ENCODE measurements around the gene ABCA1. TPM values are rescaled to one million over a fixed set of nuclear protein-coding genes. Genes with fewer than 3 reads are reported as not detected.
A peak's percentile ranks its signal among the peaks of the same experiment; 100 is the strongest.

The ABCA1 gene
- total and polyA plus RNA-seq, 2 of the 13 experiments (the other 11 are each of a cell fraction or from before 2014, with no cell fraction given): 26.8 to 63.8 TPM

GRCh38 chr9:104778802-104779201 is 149.2 kb downstream of the ABCA1 start:
- intact Hi-C loops (cut with micrococcal nuclease; ENCODE audit: unreplicated experiment) (no loop called here), in situ Hi-C loops (cut with HindIII; ENCODE audit: extremely low pct_ligation_motif_present, low pct_unique_long_range_greater_than_20kb) (no loop called here)
- Histone ChIP-seq H3K4me1 (ENCODE audit: insufficient read depth, low read length) (no peaks in the 10 kb centered on the region), H2AFZ (ENCODE audit: low read length) (no peak overlapping the region), H3K27me3 (ENCODE audit: control insufficient read depth in 1 of 2, insufficient read depth in 2 of 2, low read length in 2 of 2) (no peaks in the 10 kb centered on the region), H3K9ac (ENCODE audit: insufficient read depth, low read depth, low read length) (no peak overlapping the region), H4K20me1 (ENCODE audit: insufficient read depth, low read length) (no peaks in the 10 kb centered on the region), H3K4me3 (replicated peaks in 1 of 3; ENCODE audit: insufficient read depth in 1 of 3, low read depth in 2 of 3, low read length in 3 of 3) (no peak overlapping the region), H3K9me3 (ENCODE audit: low read length) (no peaks in the 10 kb centered on the region), H3K27ac (ENCODE audit: extremely low read length, insufficient read depth, low read length) (no peak overlapping the region), H3K4me2 (ENCODE audit: low read depth, low read length) (no peak overlapping the region), H3K79me2 (ENCODE audit: insufficient read depth, low read length) (no peaks in the 10 kb centered on the region), H3K36me3 (replicated peaks in 1 of 2; ENCODE audit: control insufficient read depth in 1 of 2, insufficient read depth in 2 of 2, low read length in 2 of 2) (peaks cover 6 to 15% of the 10 kb centered on the region in 2 experiments)
- CTCF ChIA-PET (ENCODE audit: low intra/inter-chr PET ratio, low total read pairs): no interaction called here
- BruUV-seq (replicated peaks): no TSS peak
- peak; percentile 6 for ATAC-seq
- DNase-seq (ENCODE audit: low spot score): no peak
- TF ChIP-seq ZUFSP (CRISPR knock-in tag; IDR thresholded peaks at IDR 0.05; ENCODE audit: borderline replicate concordance): no peak
- TF ChIP-seq SOX13 (IDR thresholded peaks at IDR 0.05): no peak
- TF ChIP-seq SOX13 (CRISPR knock-in tag; conservative IDR thresholded peaks at IDR 0.05 in 1 of 2, IDR thresholded peaks at IDR 0.05 in 1 of 2): no peak
- TF ChIP-seq ZGPAT (CRISPR knock-in tag; IDR thresholded peaks at IDR 0.05): no peak
- 97% methylated on average over 4 of the region's 4 CpGs for WGBS (ENCODE audit: low lambda C conversion rate)
- no peak for FAIRE-seq
- POLR2A ChIA-PET: no interaction called here

DNA sequence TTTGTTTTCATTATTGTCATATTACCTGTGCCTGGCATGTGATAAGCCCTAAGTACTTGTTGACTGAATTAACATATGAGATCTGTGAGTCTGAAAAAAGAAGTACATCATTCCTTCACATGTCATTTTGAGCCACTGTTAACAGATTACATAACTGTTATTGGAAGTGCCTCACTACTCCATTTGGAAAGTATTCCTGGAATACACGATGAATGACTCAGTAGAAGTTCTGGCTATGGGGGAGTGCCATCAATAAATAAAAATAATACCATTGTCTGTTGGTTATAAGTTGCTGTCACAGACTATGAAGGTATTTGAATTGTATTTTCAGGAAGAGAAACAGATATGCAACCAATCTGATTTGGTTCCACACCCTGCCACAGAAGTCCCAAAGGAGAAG is 151.2 kb downstream of the ABCA1 start:
- H2AFZ ChIP-seq (ENCODE audit: low read length): no peak overlapping the region
- in situ Hi-C loops (cut with HindIII; ENCODE audit: extremely low pct_ligation_motif_present, low pct_unique_long_range_greater_than_20kb) (no loop called here), intact Hi-C loops (cut with micrococcal nuclease; ENCODE audit: unreplicated experiment) (no loop called here)
- H3K4me1 ChIP-seq (ENCODE audit: insufficient read depth, low read length): no peaks in the 10 kb centered on the region
- POLR2A ChIA-PET: no interaction called here
- CTCF ChIA-PET (ENCODE audit: low intra/inter-chr PET ratio, low total read pairs): no interaction called here
- BruUV-seq (replicated peaks): no TSS peak
- WGBS (ENCODE audit: low lambda C conversion rate): 87% methylated on average over 1 of the region's 1 CpG
- DNase-seq (ENCODE audit: low spot score): no peak
- H3K36me3 ChIP-seq (replicated peaks in 1 of 2; ENCODE audit: control insufficient read depth in 1 of 2, insufficient read depth in 2 of 2, low read length in 2 of 2): no peaks in the 10 kb centered on the region
- ATAC-seq: no peak
- FAIRE-seq: no peak
- H3K9ac ChIP-seq (ENCODE audit: insufficient read depth, low read depth, low read length): no peak overlapping the region
- no peak overlapping the region for H3K27ac ChIP-seq (ENCODE audit: extremely low read length, insufficient read depth, low read length)
- no peak overlapping the region for H3K4me3 ChIP-seq (replicated peaks in 1 of 3; ENCODE audit: insufficient read depth in 1 of 3, low read depth in 2 of 3, low read length in 3 of 3)
- H3K79me2 ChIP-seq (ENCODE audit: insufficient read depth, low read length): no peaks in the 10 kb centered on the region
- no peak overlapping the region for H3K4me2 ChIP-seq (ENCODE audit: low read depth, low read length)
- no peaks in the 10 kb centered on the region for H3K9me3 ChIP-seq (ENCODE audit: low read length)
- TF ChIP-seq TEF (CRISPR knock-in tag; IDR thresholded peaks at IDR 0.05) (no peak), ZNF792 (CRISPR knock-in tag; IDR thresholded peaks at IDR 0.05) (no peak), ZNF256 (CRISPR knock-in tag; conservative IDR thresholded peaks at IDR 0.05) (no peak), SALL1 (CRISPR knock-in tag; IDR thresholded peaks at IDR 0.05) (no peak), SIX1 (CRISPR knock-in tag; IDR thresholded peaks at IDR 0.05; ENCODE audit: borderline replicate concordance) (no peak)
- TF ChIP-seq, protein P1, sequence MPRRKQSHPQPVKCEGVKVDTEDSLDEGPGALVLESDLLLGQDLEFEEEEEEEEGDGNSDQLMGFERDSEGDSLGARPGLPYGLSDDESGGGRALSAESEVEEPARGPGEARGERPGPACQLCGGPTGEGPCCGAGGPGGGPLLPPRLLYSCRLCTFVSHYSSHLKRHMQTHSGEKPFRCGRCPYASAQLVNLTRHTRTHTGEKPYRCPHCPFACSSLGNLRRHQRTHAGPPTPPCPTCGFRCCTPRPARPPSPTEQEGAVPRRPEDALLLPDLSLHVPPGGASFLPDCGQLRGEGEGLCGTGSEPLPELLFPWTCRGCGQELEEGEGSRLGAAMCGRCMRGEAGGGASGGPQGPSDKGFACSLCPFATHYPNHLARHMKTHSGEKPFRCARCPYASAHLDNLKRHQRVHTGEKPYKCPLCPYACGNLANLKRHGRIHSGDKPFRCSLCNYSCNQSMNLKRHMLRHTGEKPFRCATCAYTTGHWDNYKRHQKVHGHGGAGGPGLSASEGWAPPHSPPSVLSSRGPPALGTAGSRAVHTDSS (CRISPR knock-in tag; conservative IDR thresholded peaks at IDR 0.05): no peak
- no peaks in the 10 kb centered on the region for H4K20me1 ChIP-seq (ENCODE audit: insufficient read depth, low read length)
- H3K27me3 ChIP-seq (ENCODE audit: control insufficient read depth in 1 of 2, insufficient read depth in 2 of 2, low read length in 2 of 2): no peaks in the 10 kb centered on the region
